ENCODE results near the gene CACNA2D4.

The CACNA2D4 gene

GRCh38 chr12:1795785-1796514, 122.5 kb downstream of the CACNA2D4 start:
- in situ Hi-C loops (cut with MboI; ENCODE audit: low sequenced_read_pairs): loop anchor here (25.0 kb wide), 1 partner anchor 791 kb away; no protein-coding TSS in a partner anchor

- in situ Hi-C loops (cut with MboI; ENCODE audit: low sequenced_read_pairs): loop anchor here (25.0 kb wide), 1 partner anchor 792 kb away; no protein-coding TSS in a partner anchor
Observed at GRCh38 chr12:1795221-1795784, 123.1 kb downstream of the CACNA2D4 start.

- in situ Hi-C loops (cut with MboI; ENCODE audit: low sequenced_read_pairs): loop anchor here (25.0 kb wide), 1 partner anchor 793 kb away; no protein-coding TSS in a partner anchor
Observed at GRCh38 chr12:1794440-1795090, 123.9 kb downstream of the CACNA2D4 start.

DNA sequence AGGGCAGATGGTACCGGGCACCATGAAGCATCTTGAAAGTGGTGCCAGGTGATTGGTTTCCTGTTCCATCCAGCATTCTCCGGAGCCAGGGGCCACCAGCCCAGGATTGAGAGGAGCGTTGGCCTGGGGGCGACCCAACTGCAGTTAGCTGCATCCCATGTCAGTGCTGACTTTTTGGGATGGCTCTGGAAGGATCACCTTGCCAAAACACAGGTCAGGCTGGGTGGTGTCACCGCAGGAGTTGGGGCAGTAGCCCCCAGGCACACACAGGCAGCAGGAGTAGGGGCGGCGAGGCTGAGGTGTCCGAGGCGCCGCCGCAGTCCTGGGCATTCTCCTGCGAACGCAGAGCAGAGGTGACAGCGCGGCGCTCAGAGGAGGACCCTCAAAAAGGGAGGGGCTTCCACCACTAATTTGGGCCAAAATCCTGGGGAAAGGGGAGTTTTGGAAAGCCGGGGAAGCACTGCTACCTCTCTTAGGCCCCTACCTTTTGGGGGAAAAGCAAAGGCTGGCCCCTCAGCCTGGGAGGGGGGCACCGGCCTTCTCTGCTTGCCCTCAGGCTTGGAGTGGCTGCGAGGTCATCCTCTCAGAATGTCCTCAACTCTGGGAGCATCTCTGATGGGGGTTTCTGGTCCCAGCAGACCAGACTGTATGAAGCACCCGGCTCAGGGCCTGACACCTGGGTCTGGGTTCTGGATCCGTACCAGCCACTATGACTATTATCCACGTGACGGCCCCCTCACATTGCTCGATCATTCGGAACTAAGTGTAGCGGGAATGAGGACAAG, 124.8 kb downstream of the CACNA2D4 start:
- in situ Hi-C loops (cut with MboI; ENCODE audit: low sequenced_read_pairs): loop anchor here (25.0 kb wide), 1 partner anchor 794 kb away; no protein-coding TSS in a partner anchor

GRCh38 chr12:1792406-1792805, 126.0 kb downstream of the CACNA2D4 start:
- in situ Hi-C loops (cut with MboI; ENCODE audit: low sequenced_read_pairs): loop anchor here (25.0 kb wide), 1 partner anchor 795 kb away; no protein-coding TSS in a partner anchor

DNA sequence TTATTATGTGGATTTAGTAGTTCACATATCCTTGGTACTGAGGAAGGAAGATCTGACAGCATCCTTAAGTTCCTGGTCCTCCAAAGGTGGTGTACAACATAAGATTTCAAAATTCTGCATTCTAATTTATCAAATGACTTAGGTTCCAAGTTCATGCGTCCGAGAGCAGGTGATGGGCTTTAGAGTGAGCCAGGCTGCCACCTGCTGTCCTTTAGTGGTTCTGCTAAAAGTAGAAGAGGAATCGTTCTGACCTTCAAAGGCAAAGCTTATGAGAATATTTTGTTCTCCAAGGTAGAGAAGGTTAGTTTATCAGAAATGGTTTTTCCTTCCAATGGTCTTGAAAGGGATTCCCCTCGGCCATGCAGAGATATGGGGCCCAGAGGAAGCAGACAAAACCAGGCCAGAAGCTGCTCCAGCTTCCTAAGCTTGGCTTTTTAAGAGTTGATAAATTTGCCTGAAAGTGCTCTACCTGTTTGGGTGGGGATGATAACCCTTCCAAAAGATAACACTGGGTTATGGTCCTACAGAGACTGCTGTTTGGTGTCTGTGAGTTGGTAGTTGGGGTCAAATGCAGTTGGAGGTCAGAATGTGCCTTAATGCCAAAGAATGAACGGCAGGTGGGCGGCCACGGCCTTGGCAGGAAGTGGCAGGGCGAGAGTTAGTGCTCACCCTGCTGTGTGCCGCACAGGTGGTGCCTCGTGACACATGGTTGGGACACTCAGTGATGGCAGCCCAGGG, 127.2 kb downstream of the CACNA2D4 start:
- in situ Hi-C loops (cut with MboI; ENCODE audit: low sequenced_read_pairs): loop anchor here (25.0 kb wide), 1 partner anchor 796 kb away; no protein-coding TSS in a partner anchor

- in situ Hi-C loops (cut with MboI; ENCODE audit: low sequenced_read_pairs): loop anchor here (25.0 kb wide), 1 partner anchor 797 kb away; no protein-coding TSS in a partner anchor
Observed at GRCh38 chr12:1790444-1790843, 128.0 kb downstream of the CACNA2D4 start.

DNA sequence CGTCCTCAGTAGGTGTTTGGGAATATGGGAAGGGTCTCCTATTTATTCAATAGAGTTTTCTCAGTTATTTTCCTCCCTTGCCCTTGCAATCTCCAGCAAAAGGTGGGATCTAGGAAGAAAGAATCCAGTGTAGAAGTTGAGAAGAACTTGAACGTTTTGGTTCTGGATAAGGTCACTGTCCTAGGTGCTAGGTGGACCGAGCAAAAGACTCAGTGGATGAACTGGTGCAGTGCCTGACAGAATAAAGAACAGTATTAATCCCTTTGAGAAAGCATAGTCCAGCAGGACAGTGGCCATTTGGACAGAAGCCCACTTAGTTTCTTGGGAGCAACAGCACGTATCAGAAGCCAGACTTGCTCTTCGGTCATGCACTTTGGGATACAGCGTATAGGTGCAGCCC, 130.7 kb downstream of the CACNA2D4 start:
- in situ Hi-C loops (cut with MboI; ENCODE audit: low sequenced_read_pairs): loop anchor here (5.0 to 25.0 kb wide), 2 partner anchors 140 to 800 kb away; no protein-coding TSS in a partner anchor

DNA sequence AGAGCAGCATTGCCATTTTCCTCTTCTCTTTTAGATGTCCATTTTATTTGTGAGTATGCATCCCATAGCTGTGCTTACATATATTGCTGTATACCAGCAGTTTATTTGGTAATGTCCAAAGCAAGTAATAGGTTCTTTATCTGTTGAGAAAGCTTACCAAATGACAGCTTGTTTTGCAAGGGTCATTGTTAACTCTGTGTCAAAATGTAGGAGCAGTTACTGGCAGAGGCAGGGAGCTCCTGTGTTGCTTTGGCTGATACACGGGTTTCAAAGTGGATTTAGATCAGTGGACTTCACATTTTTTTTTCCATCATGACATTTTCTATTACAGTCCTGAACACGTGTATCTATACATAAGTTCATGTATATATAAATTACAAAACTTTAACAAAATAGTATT, 136.2 kb downstream of the CACNA2D4 start:
- in situ Hi-C loops (cut with MboI; ENCODE audit: low sequenced_read_pairs): loop anchor here (25.0 kb wide), 1 partner anchor 805 kb away; no protein-coding TSS in a partner anchor

DNA sequence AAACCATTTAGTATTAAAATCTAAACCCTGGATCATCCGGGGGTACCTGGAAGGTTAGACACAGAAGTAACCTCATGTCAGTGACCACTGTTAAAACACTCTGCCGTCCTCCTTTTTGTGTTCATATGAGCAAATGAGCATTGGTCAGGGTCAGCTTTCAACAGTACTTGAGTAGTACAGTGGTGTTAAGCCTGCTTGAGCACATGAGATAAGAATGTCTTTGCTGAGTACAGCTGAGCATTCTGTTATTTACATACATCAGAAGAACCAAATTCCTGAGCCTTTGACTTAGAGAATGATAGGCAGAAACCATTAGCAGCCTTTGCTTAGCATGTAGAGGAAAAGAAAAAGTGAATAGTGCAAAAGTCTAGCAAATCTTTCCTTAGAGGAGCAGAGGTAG, 136.7 kb downstream of the CACNA2D4 start:
- in situ Hi-C loops (cut with MboI; ENCODE audit: low sequenced_read_pairs): loop anchor here (25.0 kb wide), 1 partner anchor 806 kb away; no protein-coding TSS in a partner anchor

GRCh38 chr12:1779783-1780182, 138.7 kb downstream of the CACNA2D4 start:
- in situ Hi-C loops (cut with MboI; ENCODE audit: low sequenced_read_pairs): loop anchor here (25.0 kb wide), 1 partner anchor 808 kb away; no protein-coding TSS in a partner anchor

- in situ Hi-C loops (cut with MboI; ENCODE audit: low sequenced_read_pairs): loop anchor here (25.0 kb wide), 1 partner anchor 808 kb away; no protein-coding TSS in a partner anchor
Observed at GRCh38 chr12:1778911-1779310, 139.5 kb downstream of the CACNA2D4 start.

DNA sequence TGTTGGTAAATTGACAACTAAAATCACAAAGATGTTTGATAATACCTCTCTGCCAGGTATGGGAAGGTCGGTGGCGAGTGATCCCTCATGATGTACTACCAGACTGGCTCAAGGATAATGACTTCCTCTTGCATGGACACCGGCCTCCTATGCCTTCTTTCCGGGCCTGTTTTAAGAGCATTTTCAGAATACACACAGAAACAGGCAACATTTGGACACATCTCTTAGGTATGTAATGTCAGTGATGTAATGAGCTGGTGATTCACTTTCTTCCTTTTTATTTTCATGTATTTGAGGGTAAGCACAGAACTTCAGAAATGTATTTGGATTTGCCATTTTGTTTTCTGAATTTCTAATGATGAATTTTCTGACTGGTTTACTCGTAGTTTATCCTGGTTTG, 140.7 kb downstream of the CACNA2D4 start:
- in situ Hi-C loops (cut with MboI; ENCODE audit: low sequenced_read_pairs): loop anchor here (25.0 kb wide), 1 partner anchor 810 kb away; no protein-coding TSS in a partner anchor

GRCh38 chr12:1776170-1776921, 142.1 kb downstream of the CACNA2D4 start:
- in situ Hi-C loops (cut with MboI; ENCODE audit: low sequenced_read_pairs): loop anchor here (25.0 kb wide), 1 partner anchor 811 kb away; no protein-coding TSS in a partner anchor

- in situ Hi-C loops (cut with MboI; ENCODE audit: low sequenced_read_pairs): no loop called here
Observed at GRCh38 chr12:1773937-1774655, 144.4 kb downstream of the CACNA2D4 start.

DNA sequence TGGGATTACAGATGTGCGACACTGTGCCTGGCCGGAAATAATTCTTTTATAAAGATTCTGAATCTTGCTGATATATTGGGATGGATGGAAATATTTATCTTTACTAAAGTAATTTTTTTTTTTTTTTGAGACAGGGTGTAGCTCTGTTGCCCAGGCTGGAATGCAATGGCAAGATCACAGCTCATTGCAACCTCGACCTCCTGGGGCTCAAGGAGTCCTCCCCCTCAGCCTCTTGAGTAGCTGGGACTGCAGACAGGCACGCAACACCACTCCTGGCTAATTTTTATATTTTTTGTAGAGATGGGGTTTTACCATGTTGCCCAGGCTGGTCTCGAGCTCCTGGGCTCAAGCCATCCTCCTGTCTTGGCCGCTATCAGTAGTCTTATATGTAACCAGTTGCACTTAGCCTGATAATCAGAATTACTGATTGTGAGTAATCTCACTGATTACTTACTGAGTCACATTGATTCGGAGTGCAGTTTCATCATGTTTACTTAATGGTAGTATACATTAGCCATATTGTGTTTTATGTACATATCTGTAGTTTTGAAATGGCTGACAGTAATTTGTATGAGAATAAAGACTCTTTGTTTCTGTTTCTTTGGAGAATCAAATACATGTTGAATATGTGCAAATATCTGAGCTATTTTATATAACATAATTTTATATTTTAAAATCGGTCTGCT, 148.5 kb downstream of the CACNA2D4 start:
- in situ Hi-C loops (cut with MboI; ENCODE audit: low sequenced_read_pairs): no loop called here

GRCh38 chr12:1768615-1769014, 149.8 kb downstream of the CACNA2D4 start:
- in situ Hi-C loops (cut with MboI; ENCODE audit: low sequenced_read_pairs): no loop called here

Data from HL-60/S4 (cell line).